GM12872 (cell line): ENCODE results near the gene MBD1.

ENCODE experiments used
- TF ChIP-seq, protein P1 (sequence below): IDR thresholded peaks from 3 replicates; pipeline ENCODE4 v1.5.1; 2011; ENCODE audit warnings: low read depth, mild to moderate bottlenecking, low read length, moderate library complexity; ENCODE audit not compliant: insufficient read depth

Gene MBD1

GRCh38 chr18:50281295-50281971 is at the start of gene MBD1:
Gene MBD1, minus strand, starts transcription at chr18:50281523. Its CDS starts 1,531 bp downstream, at chr18:50279992.
- TF ChIP-seq, protein P1, sequence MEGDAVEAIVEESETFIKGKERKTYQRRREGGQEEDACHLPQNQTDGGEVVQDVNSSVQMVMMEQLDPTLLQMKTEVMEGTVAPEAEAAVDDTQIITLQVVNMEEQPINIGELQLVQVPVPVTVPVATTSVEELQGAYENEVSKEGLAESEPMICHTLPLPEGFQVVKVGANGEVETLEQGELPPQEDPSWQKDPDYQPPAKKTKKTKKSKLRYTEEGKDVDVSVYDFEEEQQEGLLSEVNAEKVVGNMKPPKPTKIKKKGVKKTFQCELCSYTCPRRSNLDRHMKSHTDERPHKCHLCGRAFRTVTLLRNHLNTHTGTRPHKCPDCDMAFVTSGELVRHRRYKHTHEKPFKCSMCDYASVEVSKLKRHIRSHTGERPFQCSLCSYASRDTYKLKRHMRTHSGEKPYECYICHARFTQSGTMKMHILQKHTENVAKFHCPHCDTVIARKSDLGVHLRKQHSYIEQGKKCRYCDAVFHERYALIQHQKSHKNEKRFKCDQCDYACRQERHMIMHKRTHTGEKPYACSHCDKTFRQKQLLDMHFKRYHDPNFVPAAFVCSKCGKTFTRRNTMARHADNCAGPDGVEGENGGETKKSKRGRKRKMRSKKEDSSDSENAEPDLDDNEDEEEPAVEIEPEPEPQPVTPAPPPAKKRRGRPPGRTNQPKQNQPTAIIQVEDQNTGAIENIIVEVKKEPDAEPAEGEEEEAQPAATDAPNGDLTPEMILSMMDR = no peak

GRCh38 chr18:50330176-50330575 is 48.9 kb upstream of the MBD1 start:
- TF ChIP-seq, protein P1 = no peak

DNA sequence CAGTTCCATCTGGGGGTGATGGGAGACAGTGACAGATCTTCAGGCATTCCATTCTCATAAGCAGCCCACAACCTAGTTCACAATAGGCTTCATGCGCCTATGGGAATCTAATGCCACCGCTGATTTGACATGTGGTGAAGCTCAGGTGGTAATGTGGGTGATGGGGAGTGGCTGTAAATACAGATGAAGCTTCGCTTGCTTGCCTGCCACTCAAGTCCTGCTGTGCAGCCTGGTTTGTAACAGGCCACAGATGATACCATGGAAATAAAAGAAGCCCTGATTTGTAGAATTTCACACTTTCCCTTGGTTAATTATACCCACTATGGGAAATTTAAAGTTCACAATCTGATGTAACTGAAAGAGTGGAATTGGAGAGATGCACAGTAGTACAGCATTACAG is 46.7 kb upstream of the MBD1 start:
- TF ChIP-seq, protein P1 = no peak

DNA sequence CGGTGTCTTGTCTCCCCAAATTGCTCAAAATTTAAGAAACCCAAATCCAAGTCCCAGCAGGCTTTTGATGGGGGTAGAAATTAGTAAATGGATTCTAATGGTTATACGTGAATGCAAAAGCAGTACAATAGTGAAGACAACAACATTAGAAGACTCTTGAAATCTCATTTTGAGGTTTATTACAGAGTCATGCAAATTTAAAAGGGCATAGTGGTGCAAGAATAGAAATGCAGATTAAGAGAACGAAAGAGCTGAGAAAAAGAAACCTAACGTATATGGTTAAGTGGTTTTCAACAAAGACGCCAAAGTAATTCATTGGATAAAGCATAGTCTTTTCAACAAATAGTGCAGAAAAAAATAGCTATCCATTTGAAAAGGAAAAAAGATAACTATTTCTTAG is 39.4 kb upstream of the MBD1 start:
- TF ChIP-seq, protein P1 = no peak

DNA sequence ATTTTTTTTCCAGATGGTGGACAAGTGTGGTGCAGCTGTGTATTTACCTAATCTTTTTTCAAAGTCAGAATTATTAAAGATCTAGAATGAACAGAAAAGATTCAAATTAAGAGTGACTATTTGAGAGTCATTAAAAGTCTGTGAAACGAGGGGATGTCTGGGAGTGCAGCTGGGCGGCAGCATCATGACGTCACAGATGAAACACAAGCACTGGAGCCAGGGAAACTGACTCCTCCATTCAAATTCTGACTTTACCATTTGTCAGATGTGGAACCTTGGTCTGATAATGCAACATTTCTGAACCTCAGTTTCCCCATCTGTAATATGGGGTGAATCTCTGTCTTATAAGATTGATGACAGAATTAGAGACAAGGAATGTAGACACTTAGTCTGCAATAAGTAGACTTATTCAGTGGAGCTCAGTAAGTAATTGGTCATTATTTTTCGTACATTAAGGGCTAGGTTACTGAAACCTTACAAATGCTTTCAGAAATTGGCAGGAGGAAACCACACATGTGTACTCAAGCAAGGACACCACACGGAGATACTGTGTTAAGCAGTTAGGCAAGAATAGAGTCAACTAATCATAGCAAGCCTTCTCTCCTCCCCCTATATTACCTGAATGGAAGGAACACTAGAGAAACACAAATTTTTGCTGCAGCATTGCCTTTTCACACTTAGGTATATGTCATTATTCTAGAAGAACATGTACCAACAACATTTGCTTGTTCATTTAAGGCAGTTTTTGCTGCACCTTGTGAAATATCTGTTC is 34.0 kb upstream of the MBD1 start:
- TF ChIP-seq, protein P1 = no peak

- TF ChIP-seq, protein P1 = no peak
These were observed 32.6 kb upstream of the MBD1 start for GRCh38 chr18:50313873-50314460.

DNA sequence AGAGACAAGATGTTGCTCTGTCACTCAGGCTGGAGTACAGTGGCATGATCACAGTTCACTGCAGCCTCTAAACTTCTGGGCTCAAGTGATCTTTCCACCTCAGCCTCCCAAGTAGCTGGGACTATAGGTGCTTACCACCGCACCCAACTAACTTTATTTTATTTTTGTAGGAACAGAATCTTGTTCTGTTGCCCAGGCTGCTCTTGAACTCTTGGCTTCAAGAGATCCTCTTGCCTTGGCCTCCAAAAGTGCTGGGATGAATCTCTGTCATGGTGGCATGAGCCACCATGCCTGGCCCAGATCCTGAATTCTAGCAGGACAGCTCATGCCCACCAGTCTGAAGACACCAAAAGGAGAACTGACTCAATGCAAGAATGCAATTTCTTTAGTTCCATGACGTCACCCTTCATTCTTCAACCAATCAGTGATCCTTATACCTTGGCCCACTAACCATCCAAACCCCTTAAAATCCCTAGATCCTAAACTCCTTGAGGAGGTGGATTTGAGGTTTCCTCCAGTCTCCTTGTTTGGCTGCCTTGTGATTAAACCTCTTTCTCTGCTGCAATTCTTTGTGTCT is 31.8 kb upstream of the MBD1 start:
- TF ChIP-seq, protein P1 = no peak
